ENCODE measurements around the gene NAPEPLD.

NAPEPLD gene

DNA sequence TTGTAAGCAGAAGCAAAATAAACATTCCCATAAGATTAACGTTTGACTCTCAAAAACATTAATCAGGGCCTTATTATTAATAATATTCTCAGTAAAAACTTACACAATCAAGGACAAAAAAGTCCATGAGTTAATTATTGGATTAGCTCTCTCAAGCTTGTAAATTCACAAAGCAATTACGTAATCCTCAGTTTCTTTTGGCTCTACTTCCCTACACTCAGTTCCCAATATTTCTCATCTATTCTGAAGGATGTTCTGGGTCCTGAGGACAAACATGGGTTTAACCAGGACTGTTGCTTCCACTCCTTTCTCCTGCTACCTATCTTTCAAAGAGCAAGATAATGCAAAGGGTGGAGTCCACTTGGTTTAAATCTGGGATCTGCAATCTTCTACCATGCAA is 89.4 kb downstream of the NAPEPLD start:
- ChIA-PET CTCF (interaction anchor here (1.1 to 1.2 kb wide), 2 partner anchors 16 to 300 kb away, joined by 3 to 5 read pairs; partner anchors contain the start of genes ARMC10 and FBXL13), POLR2A (no interaction called here)
- no peak overlapping the region for H3K27ac ChIP-seq (ENCODE audit: extremely low read depth, low read depth, low read length)
- H3K9me3 ChIP-seq (ENCODE audit: control insufficient read depth, insufficient read depth, low read depth, low read length), result no peaks in the 10 kb centered on the region
- TF ChIP-seq EGR2 (tag by site-specific recombination; IDR thresholded peaks at IDR 0.05; ENCODE audit: low read depth), result no peak
- no peak for TF ChIP-seq ZBTB17 (tag by site-specific recombination; IDR thresholded peaks at IDR 0.05)
- TF ChIP-seq ZBTB7A (tag by site-specific recombination; IDR thresholded peaks at IDR 0.05; ENCODE audit: low read depth), result no peak
- no peak for TF ChIP-seq ZNF175 (tag by site-specific recombination; IDR thresholded peaks at IDR 0.05)
- TF ChIP-seq ZNF621 (tag by site-specific recombination; IDR thresholded peaks at IDR 0.05), result no peak
- no peak for TF ChIP-seq ZFP69B (tag by site-specific recombination; IDR thresholded peaks at IDR 0.05)
- no peak for TF ChIP-seq FEZF1 (tag by site-specific recombination; IDR thresholded peaks at IDR 0.05)
- no peak for TF ChIP-seq HOXD13 (CRISPR knock-in tag; IDR thresholded peaks at IDR 0.05; ENCODE audit: borderline replicate concordance)
- TF ChIP-seq ZNF768 (tag by site-specific recombination; IDR thresholded peaks at IDR 0.05), result no peak
- TF ChIP-seq, protein P1, sequence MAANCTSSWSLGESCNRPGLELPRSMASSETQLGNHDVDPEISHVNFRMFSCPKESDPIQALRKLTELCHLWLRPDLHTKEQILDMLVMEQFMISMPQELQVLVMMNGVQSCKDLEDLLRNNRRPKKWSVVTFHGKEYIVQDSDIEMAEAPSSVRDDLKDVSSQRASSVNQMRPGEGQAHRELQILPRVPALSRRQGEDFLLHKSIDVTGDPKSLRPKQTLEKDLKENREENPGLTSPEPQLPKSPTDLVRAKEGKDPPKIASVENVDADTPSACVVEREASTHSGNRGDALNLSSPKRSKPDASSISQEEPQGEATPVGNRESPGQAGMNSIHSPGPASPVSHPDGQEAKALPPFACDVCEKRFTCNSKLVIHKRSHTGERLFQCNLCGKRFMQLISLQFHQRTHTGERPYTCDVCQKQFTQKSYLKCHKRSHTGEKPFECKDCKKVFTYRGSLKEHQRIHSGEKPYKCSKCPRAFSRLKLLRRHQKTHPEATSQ (tag by site-specific recombination; IDR thresholded peaks at IDR 0.05), result no peak
- no peak for TF ChIP-seq ZNF146 (tag by site-specific recombination; IDR thresholded peaks at IDR 0.05)
- no peak for TF ChIP-seq ZNF623 (tag by site-specific recombination; IDR thresholded peaks at IDR 0.05)
- no peak for TF ChIP-seq ZNF571 (tag by site-specific recombination; IDR thresholded peaks at IDR 0.05)
- no peak for TF ChIP-seq SCRT2 (tag by site-specific recombination; IDR thresholded peaks at IDR 0.05)
- TF ChIP-seq HOXA7 (CRISPR knock-in tag; IDR thresholded peaks at IDR 0.05; ENCODE audit: borderline replicate concordance), result no peak
- TF ChIP-seq, protein P2, sequence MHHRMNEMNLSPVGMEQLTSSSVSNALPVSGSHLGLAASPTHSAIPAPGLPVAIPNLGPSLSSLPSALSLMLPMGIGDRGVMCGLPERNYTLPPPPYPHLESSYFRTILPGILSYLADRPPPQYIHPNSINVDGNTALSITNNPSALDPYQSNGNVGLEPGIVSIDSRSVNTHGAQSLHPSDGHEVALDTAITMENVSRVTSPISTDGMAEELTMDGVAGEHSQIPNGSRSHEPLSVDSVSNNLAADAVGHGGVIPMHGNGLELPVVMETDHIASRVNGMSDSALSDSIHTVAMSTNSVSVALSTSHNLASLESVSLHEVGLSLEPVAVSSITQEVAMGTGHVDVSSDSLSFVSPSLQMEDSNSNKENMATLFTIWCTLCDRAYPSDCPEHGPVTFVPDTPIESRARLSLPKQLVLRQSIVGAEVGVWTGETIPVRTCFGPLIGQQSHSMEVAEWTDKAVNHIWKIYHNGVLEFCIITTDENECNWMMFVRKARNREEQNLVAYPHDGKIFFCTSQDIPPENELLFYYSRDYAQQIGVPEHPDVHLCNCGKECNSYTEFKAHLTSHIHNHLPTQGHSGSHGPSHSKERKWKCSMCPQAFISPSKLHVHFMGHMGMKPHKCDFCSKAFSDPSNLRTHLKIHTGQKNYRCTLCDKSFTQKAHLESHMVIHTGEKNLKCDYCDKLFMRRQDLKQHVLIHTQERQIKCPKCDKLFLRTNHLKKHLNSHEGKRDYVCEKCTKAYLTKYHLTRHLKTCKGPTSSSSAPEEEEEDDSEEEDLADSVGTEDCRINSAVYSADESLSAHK (tag by site-specific recombination; IDR thresholded peaks at IDR 0.05), result no peak
- no peak for TF ChIP-seq RBAK (tag by site-specific recombination; IDR thresholded peaks at IDR 0.05)
- TF ChIP-seq ZNF530 (tag by site-specific recombination; IDR thresholded peaks at IDR 0.05; ENCODE audit: low read depth), result no peak
- TF ChIP-seq, protein P3, sequence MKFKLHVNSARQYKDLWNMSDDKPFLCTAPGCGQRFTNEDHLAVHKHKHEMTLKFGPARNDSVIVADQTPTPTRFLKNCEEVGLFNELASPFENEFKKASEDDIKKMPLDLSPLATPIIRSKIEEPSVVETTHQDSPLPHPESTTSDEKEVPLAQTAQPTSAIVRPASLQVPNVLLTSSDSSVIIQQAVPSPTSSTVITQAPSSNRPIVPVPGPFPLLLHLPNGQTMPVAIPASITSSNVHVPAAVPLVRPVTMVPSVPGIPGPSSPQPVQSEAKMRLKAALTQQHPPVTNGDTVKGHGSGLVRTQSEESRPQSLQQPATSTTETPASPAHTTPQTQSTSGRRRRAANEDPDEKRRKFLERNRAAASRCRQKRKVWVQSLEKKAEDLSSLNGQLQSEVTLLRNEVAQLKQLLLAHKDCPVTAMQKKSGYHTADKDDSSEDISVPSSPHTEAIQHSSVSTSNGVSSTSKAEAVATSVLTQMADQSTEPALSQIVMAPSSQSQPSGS (tag by site-specific recombination; IDR thresholded peaks at IDR 0.05; ENCODE audit: low read depth), result no peak
- H3K4me3 ChIP-seq (ENCODE audit: low read depth, low read length), result no peak overlapping the region
- H3K36me3 ChIP-seq (ENCODE audit: control insufficient read depth in 2 of 2, insufficient read depth in 1 of 2, low read length in 2 of 2), result no peaks in the 10 kb centered on the region
- no peaks in the 10 kb centered on the region for H3K4me1 ChIP-seq (ENCODE audit: control insufficient read depth, insufficient read depth, low read length)

DNA sequence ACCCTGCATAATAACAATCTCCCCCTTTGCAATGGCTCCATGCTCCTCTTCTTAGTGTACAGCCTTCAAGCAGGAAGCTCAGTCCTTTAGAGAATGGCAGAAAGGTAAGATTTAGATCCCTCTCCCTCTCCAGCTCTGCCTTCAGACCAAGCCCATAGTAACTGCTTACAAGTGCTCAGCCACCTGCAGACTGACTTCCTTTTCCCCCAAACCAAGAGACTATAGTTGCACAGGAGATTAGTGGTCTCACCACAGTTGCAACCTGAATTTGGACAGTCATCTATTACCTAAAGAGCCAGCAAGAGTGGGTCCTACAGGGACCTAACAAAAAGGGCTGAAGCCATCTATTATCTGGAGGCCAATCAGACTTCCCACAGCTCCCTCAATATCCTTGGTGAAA is 90.8 kb downstream of the NAPEPLD start:
- CTCF ChIA-PET, result interaction anchor here (0.5 to 1.4 kb wide), 2 partner anchors 201 to 300 kb away, joined by 3 to 4 read pairs; no protein-coding TSS in a partner anchor
- Histone ChIP-seq H3K27ac (ENCODE audit: extremely low read depth, low read depth, low read length) (no peak overlapping the region), H3K4me3 (ENCODE audit: low read depth, low read length) (no peak overlapping the region), H3K9me3 (ENCODE audit: control insufficient read depth, insufficient read depth, low read depth, low read length) (no peaks in the 10 kb centered on the region), H3K4me1 (ENCODE audit: control insufficient read depth, insufficient read depth, low read length) (no peaks in the 10 kb centered on the region), H3K36me3 (ENCODE audit: control insufficient read depth in 2 of 2, insufficient read depth in 1 of 2, low read length in 2 of 2) (no peaks in the 10 kb centered on the region)
- POLR2A ChIA-PET, result no interaction called here
- no peak for TF ChIP-seq MEIS1 (CRISPR knock-in tag; IDR thresholded peaks at IDR 0.05; ENCODE audit: borderline replicate concordance)
- TF ChIP-seq ZNF221 (tag by site-specific recombination; IDR thresholded peaks at IDR 0.05; ENCODE audit: borderline replicate concordance), result no peak
- TF ChIP-seq ZNF626 (tag by site-specific recombination; IDR thresholded peaks at IDR 0.05), result no peak
- no peak for TF ChIP-seq ZBTB17 (tag by site-specific recombination; IDR thresholded peaks at IDR 0.05)
- TF ChIP-seq, protein P4, sequence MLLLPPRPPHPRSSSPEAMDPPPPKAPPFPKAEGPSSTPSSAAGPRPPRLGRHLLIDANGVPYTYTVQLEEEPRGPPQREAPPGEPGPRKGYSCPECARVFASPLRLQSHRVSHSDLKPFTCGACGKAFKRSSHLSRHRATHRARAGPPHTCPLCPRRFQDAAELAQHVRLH (tag by site-specific recombination; IDR thresholded peaks at IDR 0.05), result no peak
- TF ChIP-seq ZNF274 (IDR thresholded peaks at IDR 0.05; ENCODE audit: low read length), result no peak
- TF ChIP-seq ZNF274 (tag by site-specific recombination; IDR thresholded peaks at IDR 0.05; ENCODE audit: borderline replicate concordance), result no peak
- no peak for TF ChIP-seq ZNF629 (tag by site-specific recombination; IDR thresholded peaks at IDR 0.05)
- TF ChIP-seq SALL2 (tag by site-specific recombination; IDR thresholded peaks at IDR 0.05; ENCODE audit: borderline replicate concordance), result no peak
- TF ChIP-seq, protein P5, sequence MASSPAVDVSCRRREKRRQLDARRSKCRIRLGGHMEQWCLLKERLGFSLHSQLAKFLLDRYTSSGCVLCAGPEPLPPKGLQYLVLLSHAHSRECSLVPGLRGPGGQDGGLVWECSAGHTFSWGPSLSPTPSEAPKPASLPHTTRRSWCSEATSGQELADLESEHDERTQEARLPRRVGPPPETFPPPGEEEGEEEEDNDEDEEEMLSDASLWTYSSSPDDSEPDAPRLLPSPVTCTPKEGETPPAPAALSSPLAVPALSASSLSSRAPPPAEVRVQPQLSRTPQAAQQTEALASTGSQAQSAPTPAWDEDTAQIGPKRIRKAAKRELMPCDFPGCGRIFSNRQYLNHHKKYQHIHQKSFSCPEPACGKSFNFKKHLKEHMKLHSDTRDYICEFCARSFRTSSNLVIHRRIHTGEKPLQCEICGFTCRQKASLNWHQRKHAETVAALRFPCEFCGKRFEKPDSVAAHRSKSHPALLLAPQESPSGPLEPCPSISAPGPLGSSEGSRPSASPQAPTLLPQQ (tag by site-specific recombination; IDR thresholded peaks at IDR 0.05), result no peak

Measured in HEK293 (cell line).